Ureter (tissue), 1 donor: ENCODE results near the gene TRAPPC3L. TPM values are rescaled to one million over a fixed set of nuclear protein-coding genes. Genes with fewer than 3 reads are reported as not detected.

Experiments
- DNase-seq: peaks from one replicate; pipeline ENCODE4 v3.0.0-alpha.2; 2020; ENCODE audit warnings: low spot score
- total RNA-seq: library from RNA; stranded (reverse); gene quantifications from one replicate; pipeline ENCODE4 v1.2.4, GENCODE V29; 2023
- donor health status: DM: yes; HTN: yes; CAD: no.

TRAPPC3L gene
- total RNA-seq, 1 donor from 2014 or later = not detected

DNA sequence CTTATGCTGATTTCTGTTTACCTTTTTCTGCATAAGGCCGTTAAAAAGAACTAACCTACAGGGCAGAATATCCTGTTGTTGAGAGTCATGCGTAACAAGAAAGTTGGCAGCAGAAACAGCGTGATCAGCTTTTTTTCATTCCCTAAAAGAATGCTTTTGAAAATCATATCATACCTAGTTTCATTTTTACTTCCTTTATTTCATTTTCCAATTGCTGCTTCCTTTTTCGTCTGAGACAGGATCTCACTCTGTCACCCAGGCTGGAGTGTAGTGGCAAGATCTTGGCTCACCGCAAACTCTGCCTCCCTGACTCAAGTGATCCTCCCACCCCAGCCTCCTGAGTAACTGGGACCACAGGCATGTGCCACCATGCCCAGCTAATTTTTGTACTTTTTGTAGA is 80.2 kb downstream of the TRAPPC3L start:
- DNase-seq = no peak

DNA sequence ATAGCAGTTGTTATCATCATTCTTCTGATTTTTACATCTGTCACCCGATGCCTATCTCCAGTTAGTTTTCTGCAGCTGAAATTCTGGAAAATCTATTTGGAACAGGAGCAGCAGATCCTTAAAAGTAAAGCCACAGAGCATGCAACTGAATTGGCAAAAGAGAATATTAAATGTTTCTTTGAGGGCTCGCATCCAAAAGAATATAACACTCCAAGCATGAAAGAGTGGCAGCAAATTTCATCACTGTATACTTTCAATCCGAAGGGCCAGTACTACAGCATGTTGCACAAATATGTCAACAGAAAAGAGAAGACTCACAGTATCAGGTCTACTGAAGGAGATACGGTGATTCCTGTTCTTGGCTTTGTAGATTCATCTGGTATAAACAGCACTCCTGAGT is 82.2 kb downstream of the TRAPPC3L start:
- no peak for DNase-seq

DNA sequence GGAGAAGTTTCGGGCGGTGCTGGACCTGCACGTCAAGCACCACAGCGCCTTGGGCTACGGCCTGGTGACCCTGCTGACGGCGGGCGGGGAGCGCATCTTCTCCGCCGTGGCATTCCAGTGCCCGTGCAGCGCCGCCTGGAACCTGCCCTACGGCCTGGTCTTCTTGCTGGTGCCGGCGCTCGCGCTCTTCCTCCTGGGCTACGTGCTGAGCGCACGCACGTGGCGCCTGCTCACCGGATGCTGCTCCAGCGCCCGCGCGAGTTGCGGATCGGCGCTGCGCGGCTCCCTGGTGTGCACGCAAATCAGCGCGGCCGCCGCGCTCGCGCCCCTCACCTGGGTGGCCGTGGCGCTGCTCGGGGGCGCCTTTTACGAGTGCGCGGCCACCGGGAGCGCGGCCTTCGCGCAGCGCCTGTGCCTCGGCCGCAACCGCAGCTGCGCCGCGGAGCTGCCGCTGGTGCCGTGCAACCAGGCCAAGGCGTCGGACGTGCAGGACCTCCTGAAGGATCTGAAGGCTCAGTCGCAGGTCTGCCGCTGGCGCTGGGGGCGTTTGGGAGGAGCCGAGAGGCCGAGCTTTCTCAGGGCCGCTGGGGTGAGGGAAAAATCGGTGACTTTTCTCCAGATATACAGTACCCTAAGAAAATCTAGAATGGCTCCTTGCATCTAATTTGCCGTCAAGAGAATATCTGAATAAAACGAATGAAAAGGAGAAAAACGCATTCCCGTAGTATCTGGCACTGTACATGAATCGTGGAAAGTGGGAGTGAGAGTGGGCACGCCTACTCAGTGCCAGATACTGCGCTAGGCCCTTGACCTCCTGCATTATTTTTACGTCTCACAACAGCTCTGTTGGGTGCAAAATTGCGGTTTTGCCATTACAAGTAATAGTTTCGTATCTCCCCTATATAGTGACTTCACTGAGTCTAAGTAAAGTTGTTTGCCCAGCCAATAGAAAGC is 83.3 kb downstream of the TRAPPC3L start:
- peak; percentile 53 for DNase-seq

DNA sequence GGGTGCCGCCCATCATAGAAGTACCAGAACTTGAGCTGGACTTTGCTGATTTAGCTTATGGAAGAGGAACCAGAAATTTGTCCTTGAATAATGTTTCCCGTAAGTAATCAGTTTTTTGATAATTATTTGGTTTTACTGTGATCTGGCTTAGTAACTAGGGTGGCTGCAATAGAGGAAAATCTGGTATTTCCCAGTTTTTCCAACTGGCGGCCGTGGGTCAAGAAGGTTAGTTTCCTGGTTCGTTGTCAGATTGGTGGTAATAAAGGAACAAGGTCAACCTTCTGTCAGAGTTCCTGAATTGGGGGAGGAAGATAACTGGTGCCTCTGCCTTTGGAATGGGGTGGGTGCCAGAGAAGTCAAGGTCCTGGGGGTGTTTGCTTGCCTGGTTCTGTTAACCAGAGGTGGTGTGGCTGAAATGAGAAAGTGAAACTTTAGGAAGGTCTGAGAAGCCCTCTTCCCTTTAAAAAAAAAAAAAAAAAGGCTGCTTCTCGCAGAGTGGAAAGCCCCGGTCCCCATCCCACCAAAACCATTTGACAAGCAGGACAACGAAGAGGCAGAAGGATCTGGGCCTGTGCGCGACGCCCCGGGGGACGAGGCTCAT is 84.1 kb downstream of the TRAPPC3L start, which contains the start of gene CALHM6:
Gene CALHM6, plus strand, starts transcription at position 45 of the 601 bp plus-strand sequence. Its CDS starts 555 bp downstream, at position 600.
- no peak for DNase-seq

DNA sequence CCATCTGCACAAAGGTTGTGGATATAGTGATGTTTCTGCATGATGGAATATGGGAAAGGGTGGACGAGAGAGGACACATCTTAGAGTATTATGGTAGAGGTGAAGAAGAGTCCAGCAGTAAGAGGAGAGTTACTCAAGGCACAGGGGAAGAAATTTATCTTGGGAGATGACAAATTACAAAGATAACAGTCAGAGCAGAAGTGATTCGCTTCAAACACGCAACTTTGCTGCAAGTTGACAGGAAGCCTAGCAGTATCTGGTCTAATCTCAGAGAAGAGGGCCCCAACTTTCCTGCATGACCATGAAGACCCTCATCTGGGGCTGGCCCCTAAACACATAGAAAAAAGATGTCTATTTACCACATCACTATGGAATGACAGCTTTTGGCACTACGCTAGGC is 85.6 kb downstream of the TRAPPC3L start:
- no peak for DNase-seq

DNA sequence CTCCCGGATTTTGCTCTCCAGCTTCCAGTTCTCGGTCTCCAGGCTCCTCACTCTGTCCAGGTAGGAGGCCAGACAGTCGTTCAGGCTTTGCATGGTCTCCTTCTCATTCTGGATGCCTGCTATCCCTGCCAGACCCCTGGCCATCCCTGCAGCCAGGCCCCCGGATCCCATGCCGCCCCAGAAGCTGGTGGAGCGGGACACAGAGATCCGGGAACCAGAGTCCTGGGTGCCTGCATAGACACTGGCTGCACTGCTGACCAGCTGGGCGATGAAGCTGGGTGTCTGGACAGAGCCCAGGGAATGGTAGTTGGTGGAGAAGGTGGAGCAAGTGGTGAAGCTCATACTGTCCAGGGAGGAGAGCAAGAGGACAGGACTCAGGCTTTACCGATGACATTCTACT is 87.2 kb downstream of the TRAPPC3L start:
- DNase-seq = no peak

DNA sequence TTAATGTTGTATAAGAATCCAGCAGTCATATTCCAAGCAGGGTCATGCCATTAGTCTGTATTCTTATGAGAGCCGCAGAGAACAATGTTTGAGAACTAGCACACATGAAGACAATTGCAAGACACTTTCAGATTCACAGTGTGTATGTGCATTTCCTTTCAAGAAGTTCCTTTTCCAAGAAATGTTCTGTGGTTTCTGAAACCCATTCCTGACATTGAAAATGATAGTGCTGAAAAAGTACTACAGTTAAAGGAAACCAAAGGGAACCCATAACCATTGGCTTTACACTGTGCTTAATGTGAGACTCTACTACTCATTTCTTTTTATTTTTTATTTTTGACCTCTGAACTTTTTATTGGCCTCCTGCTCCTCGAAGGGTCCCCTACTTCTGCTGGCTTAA is 88.6 kb downstream of the TRAPPC3L start:
- no peak for DNase-seq

DNA sequence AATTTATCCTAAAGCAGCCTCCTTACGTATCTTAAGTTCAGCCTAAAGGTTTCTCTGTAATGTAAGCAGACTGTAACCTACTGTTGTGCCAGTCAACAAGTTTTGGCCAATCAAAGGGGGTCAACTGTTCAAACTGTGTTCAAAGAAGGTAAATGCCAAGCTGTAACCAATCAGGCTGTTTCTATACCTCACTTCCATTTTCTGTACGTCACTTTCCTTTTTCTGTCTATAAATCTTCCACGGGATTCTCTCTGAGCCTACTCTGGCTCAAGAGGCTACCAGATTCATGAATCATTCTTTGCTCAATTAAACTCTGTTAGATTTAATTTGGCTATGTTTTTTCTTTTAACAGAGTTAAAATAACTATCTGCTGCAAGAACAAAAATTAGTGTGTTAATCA is 89.4 kb downstream of the TRAPPC3L start:
- no peak for DNase-seq

DNA sequence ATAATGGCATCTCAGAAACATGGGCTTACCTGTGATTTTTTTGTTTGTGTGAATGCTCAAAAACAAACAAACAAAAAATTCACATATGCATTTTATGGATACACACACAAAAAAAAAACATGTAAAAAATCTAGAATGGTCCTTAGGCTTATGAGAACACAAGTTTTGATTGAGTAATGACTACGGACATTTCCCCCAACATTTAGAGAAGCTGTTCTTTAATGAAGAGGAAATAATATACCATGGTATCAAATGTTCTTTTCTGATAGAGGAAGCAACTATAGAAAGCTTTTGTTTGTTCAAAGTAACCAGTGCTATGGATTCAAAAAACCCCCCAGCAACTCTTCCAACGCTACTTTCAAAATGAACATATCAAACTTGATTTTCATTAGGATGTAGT is 93.0 kb downstream of the TRAPPC3L start:
- DNase-seq = no peak

DNA sequence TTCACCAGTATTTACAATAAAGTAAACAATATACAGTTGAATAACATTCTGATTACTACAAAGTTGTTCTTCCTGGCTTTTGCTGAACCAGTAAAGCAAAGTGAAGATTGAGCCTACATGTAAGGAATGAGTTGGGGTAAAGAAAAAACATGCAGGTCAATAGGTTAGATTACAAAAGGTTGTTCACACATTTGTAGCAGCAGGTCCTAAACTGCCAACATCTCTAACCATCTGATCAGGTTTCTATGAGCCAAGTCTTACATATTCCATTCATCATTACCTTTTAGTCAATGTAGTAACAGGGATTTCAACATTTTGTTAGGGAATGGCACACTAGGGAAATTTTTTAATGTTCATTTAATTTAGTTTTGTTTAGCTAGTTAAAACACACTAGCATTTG is 93.6 kb downstream of the TRAPPC3L start:
- no peak for DNase-seq

DNA sequence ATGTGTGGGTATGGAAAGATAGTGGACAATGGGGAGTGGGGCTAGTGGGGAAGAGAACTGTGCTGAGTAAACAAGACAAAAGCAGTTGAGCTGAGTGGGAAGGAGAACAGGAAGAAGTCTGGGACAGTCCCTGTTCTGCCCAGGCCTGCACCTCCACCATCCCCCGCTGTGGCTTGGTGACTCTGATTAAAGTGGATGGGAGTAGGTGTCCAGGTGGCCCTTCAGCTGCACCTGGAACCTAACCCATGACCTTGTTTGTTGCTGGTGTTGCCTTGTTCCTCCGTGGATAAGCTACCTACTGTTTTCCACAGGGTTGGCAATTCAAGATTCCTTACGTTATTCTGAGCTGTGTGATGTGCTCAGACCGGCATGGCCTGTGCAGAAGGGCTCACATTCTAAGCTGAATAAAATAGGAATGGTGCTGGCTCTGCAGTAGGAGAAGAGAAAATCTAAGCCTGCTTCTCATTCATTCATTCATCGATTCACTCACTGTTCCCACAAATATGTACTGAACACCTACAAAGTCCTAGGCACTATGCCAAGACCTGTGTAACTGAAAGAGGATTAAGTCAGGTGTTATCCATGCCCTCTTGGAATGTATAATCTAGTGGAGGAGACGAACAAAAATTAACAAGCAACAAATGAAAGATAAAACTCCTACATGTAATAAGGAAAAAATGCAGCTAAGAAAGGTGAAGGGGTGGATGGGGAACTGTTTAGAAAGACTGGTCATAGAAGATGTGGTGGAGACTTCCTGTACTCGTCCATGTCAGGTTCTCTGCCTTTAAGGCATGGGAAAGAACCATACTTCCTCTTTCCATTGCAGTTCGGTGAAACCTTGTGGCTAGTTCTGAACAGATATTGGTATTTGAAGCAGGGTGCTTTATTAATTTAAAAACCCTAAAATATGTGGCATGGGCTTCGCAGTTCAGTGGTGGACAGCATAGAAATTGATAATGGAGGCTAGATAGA is 94.4 kb downstream of the TRAPPC3L start:
- no peak for DNase-seq

DNA sequence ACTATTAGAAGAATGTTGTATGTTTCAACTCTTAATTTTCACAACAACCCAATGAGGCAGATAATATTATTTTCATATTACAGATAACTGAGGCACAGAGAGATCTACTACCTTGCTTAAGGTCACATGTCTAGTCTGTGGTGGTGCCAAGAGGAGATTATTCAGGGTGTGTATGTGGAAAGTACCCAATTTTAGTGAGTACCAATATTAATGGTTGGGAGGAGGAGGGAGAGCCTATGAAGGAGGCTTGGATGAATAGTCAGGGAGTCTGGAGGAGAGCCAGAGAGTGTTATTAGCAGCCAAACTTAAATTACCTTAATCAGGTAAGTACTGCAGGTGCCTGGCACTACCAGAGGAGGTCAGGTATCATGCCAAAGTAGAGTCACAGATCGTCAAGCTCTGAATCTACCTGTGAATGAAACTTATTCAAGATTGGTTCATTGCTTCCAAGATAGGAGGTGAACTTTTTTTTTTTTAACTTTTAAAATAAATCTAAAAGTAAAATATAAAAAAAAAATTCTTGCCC is 95.2 kb downstream of the TRAPPC3L start:
- DNase-seq = no peak

DNA sequence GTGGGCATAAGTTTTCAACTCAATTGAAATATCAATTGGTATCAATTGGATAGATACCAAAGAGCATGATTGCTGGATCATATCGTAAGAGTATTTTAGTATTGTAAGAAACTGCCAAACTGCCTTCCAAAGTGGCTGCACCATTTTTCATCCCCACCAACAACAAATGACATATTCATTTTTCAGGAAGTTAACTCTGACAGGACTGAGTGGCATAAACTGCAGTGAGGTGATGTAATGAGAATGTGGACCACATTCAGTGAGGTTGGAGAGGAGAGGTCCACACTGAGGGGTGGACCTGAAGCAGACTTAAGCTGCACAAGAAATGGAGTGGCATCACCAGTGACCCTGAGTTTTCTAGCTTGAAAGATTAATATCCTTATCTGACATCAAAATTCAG is 95.9 kb downstream of the TRAPPC3L start:
- DNase-seq = no peak

DNA sequence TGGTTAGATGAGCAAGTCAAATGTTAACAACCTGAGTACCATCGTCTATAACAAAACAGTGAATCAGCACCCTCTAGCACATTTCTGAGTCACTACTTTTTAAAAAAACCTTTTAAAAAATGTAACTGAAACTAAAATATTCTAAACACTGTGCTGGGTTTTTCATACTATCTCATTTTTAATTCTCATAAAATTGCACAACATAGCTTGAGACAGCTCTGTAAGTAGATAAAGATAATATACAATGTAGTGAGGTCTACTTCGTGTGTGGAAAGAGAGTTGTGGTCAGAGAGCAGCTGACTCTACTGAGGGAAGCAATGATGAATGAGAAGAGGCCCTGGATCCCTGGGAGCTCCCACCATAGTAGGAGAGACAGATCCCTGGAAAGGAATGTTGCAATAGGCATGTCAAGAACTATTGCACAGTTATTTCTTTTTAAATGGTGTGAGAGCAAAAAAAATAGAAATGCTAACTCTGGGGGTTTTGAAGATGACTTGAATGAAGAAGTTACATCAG is 97.9 kb downstream of the TRAPPC3L start:
- no peak for DNase-seq

DNA sequence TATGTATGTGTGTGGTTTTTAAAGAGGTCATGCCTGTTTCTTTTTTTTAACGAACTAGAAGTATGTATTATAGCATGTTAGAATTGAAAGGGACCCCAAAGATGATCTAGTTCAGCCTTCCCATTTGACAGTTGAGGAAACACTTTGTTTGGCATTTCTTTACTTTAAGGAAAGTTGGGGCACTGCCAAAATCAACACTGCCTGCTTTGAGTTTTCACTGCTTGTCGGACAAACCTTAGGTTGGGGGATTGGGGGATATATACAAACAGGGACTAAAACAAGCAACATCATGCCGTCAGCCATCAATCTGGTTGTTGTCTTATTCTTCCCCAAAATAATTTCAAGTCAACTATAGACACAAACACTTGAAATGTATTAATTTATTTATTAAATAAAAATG is 98.4 kb downstream of the TRAPPC3L start:
- no peak for DNase-seq

DNA sequence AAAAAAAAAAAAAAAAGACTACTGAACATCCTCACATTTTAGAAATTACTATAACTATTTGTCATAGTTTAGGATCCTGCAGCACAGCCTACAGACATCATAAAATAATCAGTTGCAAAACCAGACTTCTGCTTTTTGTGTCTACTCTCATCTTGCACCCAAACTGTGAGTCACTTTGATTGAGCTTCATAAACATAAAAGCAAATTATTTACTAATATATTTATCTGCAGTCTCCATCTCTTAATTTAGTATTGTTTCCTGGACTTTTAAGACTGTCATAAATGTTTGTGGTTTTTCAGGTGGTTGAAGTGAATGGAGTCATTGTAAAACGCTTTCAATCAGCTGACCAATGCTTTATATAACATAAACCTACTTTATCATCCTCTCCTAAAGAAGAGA is 99.1 kb downstream of the TRAPPC3L start:
- DNase-seq = no peak

DNA sequence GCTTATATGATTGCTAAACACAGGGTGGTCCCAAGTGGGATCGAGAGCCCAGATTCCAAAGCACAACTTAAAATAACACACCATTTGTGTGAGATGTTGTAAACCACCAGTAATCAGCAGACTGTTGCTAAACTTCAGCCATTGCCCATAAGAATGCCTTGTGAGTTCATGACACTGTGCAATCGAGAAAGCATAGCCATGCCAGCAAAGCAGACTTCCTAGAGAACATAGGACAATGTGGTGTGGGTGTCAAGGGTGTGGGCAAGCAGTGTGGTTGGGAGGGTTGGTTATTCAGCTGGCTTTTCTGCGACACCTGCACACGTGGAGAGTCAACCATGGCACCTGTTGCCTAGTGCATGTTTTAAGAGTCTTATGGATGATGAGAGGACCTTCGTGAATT is 100.4 kb downstream of the TRAPPC3L start:
- no peak for DNase-seq
